Thoracic aorta (tissue), 2 donors: ENCODE measurements around the gene CD8A. TPM values are rescaled to one million over a fixed set of nuclear protein-coding genes. Genes with fewer than 3 reads are reported as not detected.

Experiments used
- ATAC-seq: fragments of 150-250 bp; one replicate; pipeline ENCODE4 v1.8.0; 2017; ENCODE audit warnings: low read depth; ENCODE audit not compliant: insufficient number of reproducible peaks, low FRiP score
- DNase-seq: peaks from one replicate; pipeline ENCODE4 v3.0.0-alpha.2; 2020; ENCODE audit warnings: low spot score
- H3K27ac ChIP-seq, 2 donors: fragments of 200-600 bp; sonication (generic); 1 replicate in 1 of 2; 2 replicates in 1 of 2; pipeline ENCODE4 v1.5.1; 2016; ENCODE audit warnings: mild to moderate bottlenecking in 2 of 2, moderate library complexity in 2 of 2
- H3K27me3 ChIP-seq: fragments of 200-600 bp; sonication (generic); replicated peaks from 2 replicates; pipeline ENCODE4 v1.6.0; 2016; ENCODE audit warnings: mild to moderate bottlenecking; ENCODE audit not compliant: insufficient read depth
- H3K36me3 ChIP-seq: fragments of 200-600 bp; sonication (generic); one replicate; pipeline ENCODE4 v1.5.1; 2016
- H3K4me1 ChIP-seq, 2 donors: fragments of 200-600 bp; sonication (generic); 1 replicate in 1 of 2; 2 replicates in 1 of 2; pipeline versions ENCODE4 v1.5.1 to v1.6.0; 2016; ENCODE audit warnings: low read depth in 2 of 2, mild to moderate bottlenecking in 1 of 2; ENCODE audit not compliant: control insufficient read depth in 1 of 2
- H3K4me3 ChIP-seq: fragments of 200-600 bp; sonication (generic); 2 replicates; pipeline ENCODE4 v1.5.1; 2016; ENCODE audit warnings: mild to moderate bottlenecking
- H3K9me3 ChIP-seq: fragments of 200-600 bp; sonication (generic); 2 replicates; pipeline ENCODE4 v1.5.1; 2016
- total RNA-seq, 2 donors: library from RNA; depleted of rRNA; stranded (reverse); fragments of >200 nt; gene quantifications; one replicate each; pipeline versions ENCODE4 v1.1.0 to v1.2.3, GENCODE V29; 2016
- TF ChIP-seq, protein P1 (sequence below): fragments of 200-600 bp; sonication (generic); IDR thresholded peaks from one replicate; pipeline ENCODE4 v1.5.1; 2019; ENCODE audit warnings: antibody characterized with exemption

Gene CD8A
- total RNA-seq, 2 donors from 2014 or later: 3.4 to 4.4 TPM

DNA sequence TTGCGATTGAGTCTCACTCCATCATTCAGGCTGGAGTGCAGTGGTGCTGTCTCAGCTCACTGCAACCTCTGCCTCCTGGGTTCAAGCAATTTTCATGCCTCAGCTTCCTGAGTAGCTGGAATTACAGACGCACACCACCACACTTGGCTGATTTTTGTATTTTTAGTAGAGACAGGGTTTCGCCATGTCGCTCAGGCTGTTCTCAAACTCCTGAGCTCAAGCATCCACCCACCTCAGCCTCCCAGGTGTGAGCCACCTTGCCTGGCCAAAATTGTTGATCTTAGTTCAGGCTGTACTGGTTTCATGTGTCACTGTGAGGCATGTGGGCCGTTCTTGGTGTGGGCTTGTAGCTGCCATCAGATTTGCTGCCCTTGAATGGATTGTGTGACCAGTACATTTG is 18.1 kb downstream of the CD8A start:
- Histone ChIP-seq H3K27ac (no peak overlapping the region), H3K27me3 (no peaks in the 10 kb centered on the region), H3K4me1 (no peaks in the 10 kb centered on the region), H3K36me3 (peaks cover 41% of the 10 kb centered on the region), H3K9me3 (no peaks in the 10 kb centered on the region), H3K4me3 (no peak overlapping the region)
- ATAC-seq (no peak), DNase-seq (no peak)
- TF ChIP-seq, protein P1, sequence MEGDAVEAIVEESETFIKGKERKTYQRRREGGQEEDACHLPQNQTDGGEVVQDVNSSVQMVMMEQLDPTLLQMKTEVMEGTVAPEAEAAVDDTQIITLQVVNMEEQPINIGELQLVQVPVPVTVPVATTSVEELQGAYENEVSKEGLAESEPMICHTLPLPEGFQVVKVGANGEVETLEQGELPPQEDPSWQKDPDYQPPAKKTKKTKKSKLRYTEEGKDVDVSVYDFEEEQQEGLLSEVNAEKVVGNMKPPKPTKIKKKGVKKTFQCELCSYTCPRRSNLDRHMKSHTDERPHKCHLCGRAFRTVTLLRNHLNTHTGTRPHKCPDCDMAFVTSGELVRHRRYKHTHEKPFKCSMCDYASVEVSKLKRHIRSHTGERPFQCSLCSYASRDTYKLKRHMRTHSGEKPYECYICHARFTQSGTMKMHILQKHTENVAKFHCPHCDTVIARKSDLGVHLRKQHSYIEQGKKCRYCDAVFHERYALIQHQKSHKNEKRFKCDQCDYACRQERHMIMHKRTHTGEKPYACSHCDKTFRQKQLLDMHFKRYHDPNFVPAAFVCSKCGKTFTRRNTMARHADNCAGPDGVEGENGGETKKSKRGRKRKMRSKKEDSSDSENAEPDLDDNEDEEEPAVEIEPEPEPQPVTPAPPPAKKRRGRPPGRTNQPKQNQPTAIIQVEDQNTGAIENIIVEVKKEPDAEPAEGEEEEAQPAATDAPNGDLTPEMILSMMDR: no peak

DNA sequence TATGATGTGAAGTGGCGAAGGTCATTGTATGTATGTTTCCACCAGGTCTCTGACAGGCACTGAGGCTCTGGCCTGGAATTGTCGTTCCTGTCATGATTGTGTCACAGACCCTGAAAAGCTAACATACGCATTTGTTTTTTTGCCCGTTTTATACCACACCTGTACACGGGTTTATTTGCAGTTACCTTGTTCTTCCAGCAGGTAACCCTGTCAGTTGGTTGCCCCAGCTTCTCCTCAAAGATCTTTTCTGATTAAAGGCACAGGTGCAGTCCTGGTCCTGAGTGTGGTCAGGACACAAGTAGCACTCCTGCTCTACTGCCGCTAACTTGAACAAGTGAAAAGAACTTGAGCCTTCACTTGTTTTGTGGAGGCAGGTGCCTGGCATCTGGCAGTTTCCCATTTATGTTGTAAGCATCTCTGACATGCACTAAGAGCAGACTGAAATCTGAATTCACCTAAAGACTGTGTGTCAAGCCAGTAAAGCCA is 19.9 kb downstream of the CD8A start:
- H3K36me3 ChIP-seq: peaks cover 45% of the 10 kb centered on the region
- H3K27ac ChIP-seq: no peak overlapping the region
- H3K9me3 ChIP-seq: no peaks in the 10 kb centered on the region
- DNase-seq (no peak), ATAC-seq (no peak)
- H3K27me3 ChIP-seq: no peaks in the 10 kb centered on the region
- TF ChIP-seq, protein P1: no peak
- no peak overlapping the region for H3K4me3 ChIP-seq
- no peaks in the 10 kb centered on the region for H3K4me1 ChIP-seq

DNA sequence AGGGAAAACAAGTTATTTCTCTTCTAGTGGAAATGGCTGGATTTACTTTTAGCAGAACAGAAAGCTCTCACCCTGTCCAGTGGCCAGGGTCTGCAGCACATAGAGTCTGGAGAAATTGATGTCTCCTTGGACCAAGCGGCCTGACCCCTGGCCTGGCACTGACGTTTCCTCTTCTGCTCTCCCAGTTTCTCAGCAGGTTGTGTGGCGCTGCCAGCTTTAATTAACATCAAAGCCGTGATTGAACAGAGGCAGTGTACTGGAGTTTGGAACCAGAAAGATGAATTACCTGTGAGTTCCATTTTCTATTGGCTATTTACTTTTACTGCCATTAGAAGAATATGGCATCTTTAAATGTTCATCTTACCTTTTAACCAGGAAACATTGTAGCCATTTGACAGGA is 20.9 kb downstream of the CD8A start:
- Histone ChIP-seq H3K27ac (no peak overlapping the region), H3K27me3 (no peaks in the 10 kb centered on the region), H3K9me3 (no peaks in the 10 kb centered on the region), H3K4me1 (no peaks in the 10 kb centered on the region), H3K36me3 (peaks cover 37% of the 10 kb centered on the region), H3K4me3 (no peak overlapping the region)
- ATAC-seq (no peak), DNase-seq (no peak)
- TF ChIP-seq, protein P1: no peak

DNA sequence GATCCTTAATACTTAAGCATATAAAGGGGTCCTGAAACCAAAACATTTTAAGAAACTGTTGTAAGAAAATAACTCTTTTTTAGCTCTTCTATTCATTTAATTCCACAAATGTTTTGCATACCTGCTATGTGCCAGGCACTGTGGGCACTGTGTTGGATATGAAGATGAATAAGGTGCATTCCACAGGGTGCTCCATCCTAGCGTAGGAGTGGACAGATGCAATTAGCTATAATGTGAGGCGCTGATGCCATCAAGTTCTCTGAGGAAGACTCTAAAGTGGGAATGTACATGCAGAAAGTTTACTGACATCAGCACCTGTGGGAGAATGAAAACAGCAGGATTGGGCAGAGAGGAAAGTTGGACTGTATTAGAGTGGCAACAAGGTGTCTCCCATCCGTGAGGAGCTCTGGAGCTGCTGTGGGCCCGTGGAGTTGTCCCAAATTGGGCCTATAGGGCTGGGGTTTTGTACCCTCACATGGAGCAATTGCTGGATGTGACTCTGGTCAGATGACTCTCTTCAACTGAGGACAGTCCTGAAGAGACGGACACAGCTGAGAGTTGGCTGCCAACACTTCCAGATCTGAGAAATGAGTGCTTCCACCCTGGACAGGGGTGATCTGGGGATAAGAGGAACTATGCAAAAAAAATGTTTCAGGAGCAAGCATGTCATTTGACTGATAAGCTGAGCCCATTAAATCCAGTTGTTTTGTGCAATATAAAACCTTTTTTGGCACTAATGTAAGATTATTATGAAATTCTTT is 22.3 kb downstream of the CD8A start:
- Histone ChIP-seq H3K4me1 (no peaks in the 10 kb centered on the region), H3K9me3 (no peaks in the 10 kb centered on the region), H3K27me3 (no peaks in the 10 kb centered on the region), H3K4me3 (no peak overlapping the region), H3K27ac (no peak overlapping the region), H3K36me3 (peaks cover 29% of the 10 kb centered on the region)
- DNase-seq (no peak), ATAC-seq (no peak)
- TF ChIP-seq, protein P1: no peak

DNA sequence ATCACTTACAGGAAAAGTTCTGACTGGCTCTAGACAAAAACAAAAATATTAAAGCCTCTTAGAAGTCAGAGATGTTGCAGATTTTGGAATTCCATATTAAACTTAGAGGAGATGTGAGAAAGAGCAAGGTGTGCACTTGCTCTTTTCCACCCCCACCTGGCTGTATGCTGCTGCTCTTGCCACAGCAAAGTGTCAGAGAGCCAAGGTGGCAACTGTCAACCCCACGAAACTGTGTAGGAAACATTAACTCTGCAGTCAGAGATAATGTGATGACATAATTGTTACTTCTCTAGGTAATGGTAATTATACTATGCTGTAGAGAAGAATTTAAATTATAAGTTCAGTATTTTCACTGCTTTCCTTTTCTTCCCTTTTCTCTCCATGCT is 25.4 kb downstream of the CD8A start:
- Histone ChIP-seq H3K36me3 (peaks cover 15% of the 10 kb centered on the region), H3K27me3 (no peaks in the 10 kb centered on the region), H3K9me3 (no peaks in the 10 kb centered on the region), H3K27ac (no peak overlapping the region), H3K4me1 (no peaks in the 10 kb centered on the region), H3K4me3 (no peak overlapping the region)
- TF ChIP-seq, protein P1: no peak
- no peak for DNase-seq
- no peak for ATAC-seq
